ENCODE measurements around the gene VSIR. TPM values are rescaled to one million over a fixed set of nuclear protein-coding genes. Genes with fewer than 3 reads are reported as not detected.
A peak's percentile ranks its signal among the peaks of the same experiment; 100 is the strongest.

The VSIR gene
- total RNA-seq, 2 experiments from 2014 or later, result 86.2 to 91.4 TPM

DNA sequence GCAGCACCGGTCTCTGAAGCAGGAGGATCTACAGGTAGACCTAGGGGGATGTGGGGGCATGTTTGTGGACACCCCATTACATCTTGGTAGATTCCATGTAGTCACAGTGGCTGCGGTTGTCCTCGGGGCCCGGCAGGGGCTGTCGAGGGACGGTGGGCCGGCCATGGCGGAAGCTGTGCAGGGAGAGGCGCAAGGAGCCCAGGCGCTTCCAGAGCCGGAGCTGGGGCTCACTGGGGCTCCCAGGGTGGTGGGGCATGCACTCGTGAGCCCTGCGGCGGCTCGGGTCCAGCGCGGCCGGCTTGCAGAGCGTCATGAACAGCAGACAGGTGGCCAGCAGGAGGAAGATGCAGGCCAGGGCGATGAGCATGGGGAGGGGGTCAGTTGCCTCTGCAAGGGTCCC is 57.5 kb downstream of the VSIR start:
- CTCF ChIA-PET, result interaction anchor here (1.4 to 2.6 kb wide), 2 partner anchors 33 to 57 kb away, joined by 3 to 10 read pairs; partner anchors contain the start of gene VSIR
- Mint-ChIP-seq H3K36me3 (ENCODE audit: low read depth) (no peaks in the 10 kb centered on the region), H3K4me3 (no peak overlapping the region), H3K9me3 (no peaks in the 10 kb centered on the region), H3K27me3 (no peaks in the 10 kb centered on the region), H3K27ac (peak overlapping the region; percentile 98), H3K4me1 (ENCODE audit: low read depth) (peaks cover 55% of the 10 kb centered on the region)
- Histone ChIP-seq H3K9me3 (ENCODE audit: control insufficient read depth in 1 of 2, insufficient read depth in 1 of 2, low read length in 2 of 2) (no peaks in the 10 kb centered on the region), H3K27ac (ENCODE audit: low read depth in 1 of 2, low read length in 2 of 2) (peak overlapping the region; percentile 74 to 90), H3K4me1 (ENCODE audit: insufficient read depth, low read length) (peaks cover 88% of the 10 kb centered on the region), H3K4me3 (ENCODE audit: low read length) (peak overlapping the region; percentile 39), H3K27me3 (ENCODE audit: control insufficient read depth in 1 of 2, insufficient read depth in 2 of 2, low read length in 2 of 2) (no peaks in the 10 kb centered on the region), H3K36me3 (ENCODE audit: insufficient read depth, low read length) (no peaks in the 10 kb centered on the region)
- no peak for ATAC-seq (ENCODE audit: poor library complexity)
- intact Hi-C loops (cut with DNase I, micrococcal nuclease), result no loop called here
- POLR2A ChIA-PET, result interaction anchor here (1.3 to 6.1 kb wide), 4 partner anchors 11 to 36 kb away, joined by 3 to 39 read pairs (median 5); no protein-coding TSS in a partner anchor
- TF ChIP-seq, protein P1, sequence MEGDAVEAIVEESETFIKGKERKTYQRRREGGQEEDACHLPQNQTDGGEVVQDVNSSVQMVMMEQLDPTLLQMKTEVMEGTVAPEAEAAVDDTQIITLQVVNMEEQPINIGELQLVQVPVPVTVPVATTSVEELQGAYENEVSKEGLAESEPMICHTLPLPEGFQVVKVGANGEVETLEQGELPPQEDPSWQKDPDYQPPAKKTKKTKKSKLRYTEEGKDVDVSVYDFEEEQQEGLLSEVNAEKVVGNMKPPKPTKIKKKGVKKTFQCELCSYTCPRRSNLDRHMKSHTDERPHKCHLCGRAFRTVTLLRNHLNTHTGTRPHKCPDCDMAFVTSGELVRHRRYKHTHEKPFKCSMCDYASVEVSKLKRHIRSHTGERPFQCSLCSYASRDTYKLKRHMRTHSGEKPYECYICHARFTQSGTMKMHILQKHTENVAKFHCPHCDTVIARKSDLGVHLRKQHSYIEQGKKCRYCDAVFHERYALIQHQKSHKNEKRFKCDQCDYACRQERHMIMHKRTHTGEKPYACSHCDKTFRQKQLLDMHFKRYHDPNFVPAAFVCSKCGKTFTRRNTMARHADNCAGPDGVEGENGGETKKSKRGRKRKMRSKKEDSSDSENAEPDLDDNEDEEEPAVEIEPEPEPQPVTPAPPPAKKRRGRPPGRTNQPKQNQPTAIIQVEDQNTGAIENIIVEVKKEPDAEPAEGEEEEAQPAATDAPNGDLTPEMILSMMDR (IDR thresholded peaks at IDR 0.05), result no peak
- DNase-seq, result no peak

DNA sequence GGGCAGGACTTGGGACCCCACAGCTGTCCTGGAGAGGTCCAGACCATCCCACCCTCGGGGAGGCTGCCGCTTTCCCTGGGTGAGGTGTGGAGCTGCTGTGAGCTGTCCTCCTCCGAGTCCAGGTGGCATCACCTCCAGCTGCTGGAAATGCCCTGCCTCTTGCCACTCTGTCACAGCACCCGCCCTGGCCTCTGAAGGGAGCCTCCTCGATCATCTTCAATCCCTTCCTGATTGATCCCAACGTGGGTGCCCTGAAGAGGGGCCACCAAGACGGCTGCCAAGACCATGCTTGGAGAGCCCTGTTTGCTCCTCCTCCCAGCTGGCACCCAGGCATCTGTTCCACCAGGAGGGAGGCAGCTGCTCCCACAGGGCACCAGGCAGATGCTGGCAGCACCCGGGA is 58.3 kb downstream of the VSIR start:
- H3K4me1 Mint-ChIP-seq (ENCODE audit: low read depth), result peaks cover 64% of the 10 kb centered on the region
- H3K36me3 Mint-ChIP-seq (ENCODE audit: low read depth), result no peaks in the 10 kb centered on the region
- Histone ChIP-seq H3K4me1 (ENCODE audit: insufficient read depth, low read length) (peaks cover 88% of the 10 kb centered on the region), H3K27ac (ENCODE audit: low read depth in 1 of 2, low read length in 2 of 2) (peak overlapping the region; percentile 74 to 90), H3K4me3 (ENCODE audit: low read length) (peak overlapping the region; percentile 39), H3K27me3 (ENCODE audit: control insufficient read depth in 1 of 2, insufficient read depth in 2 of 2, low read length in 2 of 2) (no peaks in the 10 kb centered on the region), H3K36me3 (ENCODE audit: insufficient read depth, low read length) (no peaks in the 10 kb centered on the region), H3K9me3 (ENCODE audit: control insufficient read depth in 1 of 2, insufficient read depth in 1 of 2, low read length in 2 of 2) (no peaks in the 10 kb centered on the region)
- H3K27ac Mint-ChIP-seq, result peak overlapping the region; percentile 98
- ChIA-PET CTCF (interaction anchor here (0.6 to 2.6 kb wide), 4 partner anchors 18 to 1219 kb away, joined by 3 to 10 read pairs (median 4); partner anchors contain the start of gene VSIR), POLR2A (interaction anchor here (0.9 to 6.1 kb wide), 3 partner anchors 12 to 52 kb away, joined by 3 to 39 read pairs (median 4); no protein-coding TSS in a partner anchor)
- TF ChIP-seq, protein P1 (IDR thresholded peaks at IDR 0.05), result no peak
- H3K4me3 Mint-ChIP-seq, result peak overlapping the region; percentile 20
- intact Hi-C loops (cut with DNase I, micrococcal nuclease), result no loop called here
- H3K9me3 Mint-ChIP-seq, result no peaks in the 10 kb centered on the region
- H3K27me3 Mint-ChIP-seq, result no peaks in the 10 kb centered on the region
- ATAC-seq (ENCODE audit: poor library complexity), result no peak
- no peak for DNase-seq

DNA sequence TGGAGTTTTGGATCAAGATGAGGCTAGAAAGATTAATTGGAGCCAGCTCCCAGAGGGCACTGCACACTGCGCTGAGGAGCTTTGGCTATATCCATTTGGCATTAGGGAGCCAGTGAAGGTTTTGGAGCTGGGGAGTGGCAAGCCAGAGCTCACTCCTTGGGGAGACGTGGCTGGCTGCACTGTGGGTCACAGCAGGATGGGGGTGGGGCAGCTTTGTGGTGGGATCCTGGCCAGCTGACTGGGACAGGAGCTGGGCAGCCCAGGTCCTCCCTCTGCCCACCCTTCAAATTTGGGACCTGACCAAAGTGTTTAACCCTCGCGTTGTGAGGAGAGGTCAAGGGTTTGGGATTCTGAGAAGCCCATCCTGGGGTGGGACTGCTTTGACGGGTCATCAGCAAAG is 58.7 kb downstream of the VSIR start:
- Mint-ChIP-seq H3K4me1 (ENCODE audit: low read depth) (peaks cover 68% of the 10 kb centered on the region), H3K4me3 (peak overlapping the region; percentile 67)

More for the DNA sequence above, 58.7 kb downstream of the VSIR start:
- Histone ChIP-seq H3K4me1 (ENCODE audit: insufficient read depth, low read length) (peaks cover 84% of the 10 kb centered on the region), H3K9me3 (ENCODE audit: control insufficient read depth in 1 of 2, insufficient read depth in 1 of 2, low read length in 2 of 2) (no peaks in the 10 kb centered on the region), H3K4me3 (ENCODE audit: low read length) (peak overlapping the region; percentile 39), H3K27ac (ENCODE audit: low read depth in 1 of 2, low read length in 2 of 2) (peak overlapping the region; percentile 74 to 90), H3K36me3 (ENCODE audit: insufficient read depth, low read length) (no peaks in the 10 kb centered on the region), H3K27me3 (ENCODE audit: control insufficient read depth in 1 of 2, insufficient read depth in 2 of 2, low read length in 2 of 2) (no peaks in the 10 kb centered on the region)
- ChIA-PET POLR2A (interaction anchor here (0.6 to 6.1 kb wide), 4 partner anchors 12 to 90 kb away, joined by 3 to 39 read pairs (median 4); no protein-coding TSS in a partner anchor), CTCF (interaction anchor here (0.6 to 2.6 kb wide), 5 partner anchors 11 to 1218 kb away, joined by 3 to 10 read pairs (median 3); partner anchors contain the start of gene VSIR)
- intact Hi-C loops (cut with DNase I, micrococcal nuclease), result loop anchor here (5.0 kb wide), 2 partner anchors 58 to 397 kb away; partner anchors contain the start of genes SLC29A3 (in 1 of the 2) and VSIR (in 1 of the 2)
- DNase-seq, result no peak
- TF ChIP-seq, protein P1 (IDR thresholded peaks at IDR 0.05), result no peak
- H3K27me3 Mint-ChIP-seq, result no peaks in the 10 kb centered on the region
- H3K9me3 Mint-ChIP-seq, result no peaks in the 10 kb centered on the region
- no peak for ATAC-seq (ENCODE audit: poor library complexity)
- H3K36me3 Mint-ChIP-seq (ENCODE audit: low read depth), result no peaks in the 10 kb centered on the region
- peak overlapping the region; percentile 98 for H3K27ac Mint-ChIP-seq
